ENCODE results near the gene CPA4. TPM values are rescaled to one million over a fixed set of nuclear protein-coding genes. Genes with fewer than 3 reads are reported as not detected.

CPA4 gene
- total RNA-seq, 1 donor from 2014 or later, result 7.4 TPM

DNA sequence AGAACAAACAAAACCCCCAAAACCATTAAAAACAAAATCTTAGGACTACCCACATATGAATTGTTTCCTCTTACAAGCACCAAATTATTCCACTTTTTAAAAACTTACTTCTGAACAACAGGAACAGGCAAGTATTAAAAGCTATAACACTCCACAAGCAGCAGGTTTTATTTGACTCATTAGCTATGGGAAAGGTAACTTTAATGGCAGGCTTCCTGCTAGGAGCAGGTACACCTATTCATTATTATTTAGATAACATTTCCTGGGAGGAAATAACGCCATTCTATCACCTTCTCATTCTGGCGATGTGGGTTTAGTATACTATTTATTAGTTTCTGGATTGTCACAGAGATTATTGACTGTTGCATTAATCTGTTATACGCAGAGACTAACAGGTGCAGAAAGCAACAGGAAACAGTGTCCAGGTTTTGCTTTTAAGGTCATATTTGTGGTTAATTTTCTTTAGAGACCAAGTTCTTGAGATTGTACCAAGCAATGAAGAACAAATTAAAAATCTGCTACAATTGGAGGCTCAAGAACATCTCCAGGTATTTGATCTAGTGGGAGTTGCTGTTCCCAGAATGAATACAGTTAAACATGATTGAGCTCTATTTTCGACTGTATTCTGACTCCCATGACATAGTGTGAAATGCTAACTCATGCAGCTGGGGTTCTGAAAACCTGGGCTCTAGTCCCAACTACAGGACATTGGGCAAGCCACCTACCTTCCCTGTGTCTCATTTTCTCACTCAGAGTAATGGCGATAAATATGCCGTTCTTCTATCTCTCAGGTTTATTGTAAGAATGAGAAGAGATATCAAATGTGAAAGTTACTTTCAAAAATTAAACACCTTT lies 24.3 kb upstream of the CPA4 start:
- H3K9me3 Mint-ChIP-seq, result peaks cover 10% of the 10 kb centered on the region
- TF ChIP-seq, protein P1, sequence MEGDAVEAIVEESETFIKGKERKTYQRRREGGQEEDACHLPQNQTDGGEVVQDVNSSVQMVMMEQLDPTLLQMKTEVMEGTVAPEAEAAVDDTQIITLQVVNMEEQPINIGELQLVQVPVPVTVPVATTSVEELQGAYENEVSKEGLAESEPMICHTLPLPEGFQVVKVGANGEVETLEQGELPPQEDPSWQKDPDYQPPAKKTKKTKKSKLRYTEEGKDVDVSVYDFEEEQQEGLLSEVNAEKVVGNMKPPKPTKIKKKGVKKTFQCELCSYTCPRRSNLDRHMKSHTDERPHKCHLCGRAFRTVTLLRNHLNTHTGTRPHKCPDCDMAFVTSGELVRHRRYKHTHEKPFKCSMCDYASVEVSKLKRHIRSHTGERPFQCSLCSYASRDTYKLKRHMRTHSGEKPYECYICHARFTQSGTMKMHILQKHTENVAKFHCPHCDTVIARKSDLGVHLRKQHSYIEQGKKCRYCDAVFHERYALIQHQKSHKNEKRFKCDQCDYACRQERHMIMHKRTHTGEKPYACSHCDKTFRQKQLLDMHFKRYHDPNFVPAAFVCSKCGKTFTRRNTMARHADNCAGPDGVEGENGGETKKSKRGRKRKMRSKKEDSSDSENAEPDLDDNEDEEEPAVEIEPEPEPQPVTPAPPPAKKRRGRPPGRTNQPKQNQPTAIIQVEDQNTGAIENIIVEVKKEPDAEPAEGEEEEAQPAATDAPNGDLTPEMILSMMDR (conservative IDR thresholded peaks at IDR 0.05), result no peak
- no peaks in the 10 kb centered on the region for H3K36me3 Mint-ChIP-seq
- H3K4me1 Mint-ChIP-seq (ENCODE audit: unreplicated experiment), result peaks cover 72% of the 10 kb centered on the region
- H3K4me3 Mint-ChIP-seq, result no peak overlapping the region
- DNase-seq (ENCODE audit: extremely low spot score, unreplicated experiment), result no peak
- H3K27me3 Mint-ChIP-seq, result no peaks in the 10 kb centered on the region
- H3K27ac Mint-ChIP-seq, result no peak overlapping the region

DNA sequence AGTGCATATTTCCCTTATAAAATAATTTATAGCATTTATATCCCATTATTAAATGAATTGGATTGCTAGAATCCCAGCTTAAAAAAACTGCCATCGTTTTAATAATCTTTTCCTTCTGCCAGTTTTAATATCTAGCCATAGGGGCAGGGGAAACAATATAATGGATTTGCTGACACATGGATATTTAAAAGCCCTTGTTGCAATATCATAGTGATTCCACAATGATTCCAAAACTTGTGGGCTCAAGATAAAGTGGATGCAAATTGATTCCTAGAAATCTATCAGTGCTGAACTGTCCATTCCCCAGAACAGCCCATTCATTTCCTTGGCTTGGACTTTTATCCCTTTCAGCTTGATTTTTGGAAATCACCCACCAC lies 23.7 kb upstream of the CPA4 start:
- Mint-ChIP-seq H3K4me3 (no peak overlapping the region), H3K4me1 (ENCODE audit: unreplicated experiment) (peaks cover 72% of the 10 kb centered on the region), H3K36me3 (no peaks in the 10 kb centered on the region), H3K27ac (peak overlapping the region; percentile 43), H3K9me3 (peaks cover 10% of the 10 kb centered on the region), H3K27me3 (no peaks in the 10 kb centered on the region)
- TF ChIP-seq, protein P1 (conservative IDR thresholded peaks at IDR 0.05), result no peak
- no peak for DNase-seq (ENCODE audit: extremely low spot score, unreplicated experiment)

DNA sequence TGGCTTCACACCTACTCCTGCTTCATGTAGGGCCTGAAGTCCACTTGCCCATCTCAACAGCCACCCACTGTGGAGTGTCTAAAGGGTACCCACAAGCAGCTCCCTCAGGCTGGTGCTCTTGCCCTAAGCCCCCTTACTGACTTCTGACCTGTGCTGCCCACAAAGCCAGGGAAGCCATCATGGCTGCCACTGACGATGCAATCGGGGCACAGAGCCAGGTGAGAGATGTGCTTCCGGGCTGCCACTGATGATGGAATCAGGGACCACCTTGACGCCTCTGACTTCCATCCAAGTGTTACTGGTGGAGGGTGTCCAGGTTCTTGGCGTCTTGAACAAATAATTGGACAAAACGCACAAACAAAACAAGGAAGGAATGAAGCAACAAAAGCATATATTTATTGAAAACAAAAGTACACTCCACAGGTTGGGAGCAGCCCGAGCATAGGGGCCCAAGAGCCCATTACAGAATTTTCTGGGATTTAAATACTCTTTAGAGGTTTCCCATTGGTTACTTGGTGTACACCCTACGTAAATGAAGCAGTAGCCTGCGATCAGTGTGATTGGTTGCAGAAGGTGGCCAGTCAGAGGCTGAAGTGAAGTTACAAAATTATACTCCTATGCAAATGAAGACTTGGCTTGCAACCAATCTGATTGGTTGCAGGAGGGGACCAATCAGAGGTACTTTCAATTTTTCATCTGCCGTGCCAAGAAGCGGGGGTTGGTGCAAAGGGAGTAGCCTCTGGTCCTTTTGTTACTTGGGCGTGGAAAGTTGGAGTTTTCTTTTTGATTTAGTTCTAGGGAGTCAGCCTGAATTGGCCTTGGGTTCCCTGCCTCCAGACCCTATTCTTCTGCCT lies 21.8 kb upstream of the CPA4 start:
- no peak for DNase-seq (ENCODE audit: extremely low spot score, unreplicated experiment)
- peaks cover 72% of the 10 kb centered on the region for H3K4me1 Mint-ChIP-seq (ENCODE audit: unreplicated experiment)
- H3K4me3 Mint-ChIP-seq, result no peak overlapping the region
- H3K27me3 Mint-ChIP-seq, result no peaks in the 10 kb centered on the region
- peaks cover 10% of the 10 kb centered on the region for H3K9me3 Mint-ChIP-seq
- peak overlapping the region; percentile 93 for H3K27ac Mint-ChIP-seq
- TF ChIP-seq, protein P1 (conservative IDR thresholded peaks at IDR 0.05), result no peak
- no peaks in the 10 kb centered on the region for H3K36me3 Mint-ChIP-seq

DNA sequence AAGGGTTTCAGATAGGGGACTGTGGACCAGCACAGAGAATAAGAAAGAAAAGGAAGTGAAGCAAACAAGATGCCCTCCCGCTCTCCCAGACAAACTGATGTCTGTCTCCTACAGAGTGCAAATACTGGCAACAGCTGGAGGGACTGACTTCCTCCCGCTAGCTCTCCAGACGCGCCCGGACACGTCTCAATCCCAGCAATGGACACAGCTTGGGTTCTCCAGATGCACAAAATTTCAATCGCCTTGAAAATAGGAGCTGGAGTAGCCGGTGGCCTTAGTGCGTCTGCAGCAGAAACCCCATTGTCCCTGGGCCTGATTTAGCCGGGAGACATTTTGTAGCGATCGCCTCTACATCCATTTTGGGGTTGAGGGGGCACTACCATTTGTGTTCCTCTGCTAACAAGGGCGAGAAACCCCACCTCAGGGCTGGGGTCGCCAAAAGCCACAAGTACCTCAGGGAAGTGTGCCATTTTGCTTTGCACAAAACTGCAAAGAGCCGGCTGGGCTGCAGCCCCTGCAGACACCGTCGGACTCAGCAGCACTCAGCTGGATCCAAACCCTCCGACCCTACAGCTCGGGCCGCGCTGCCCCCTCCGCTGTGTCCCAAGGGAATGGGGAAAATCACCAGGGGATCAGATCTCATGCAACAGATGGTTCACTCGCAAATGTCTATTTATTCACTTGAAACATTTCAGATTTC lies 20.4 kb upstream of the CPA4 start:
- TF ChIP-seq, protein P1 (conservative IDR thresholded peaks at IDR 0.05), result no peak
- DNase-seq (ENCODE audit: extremely low spot score, unreplicated experiment), result no peak
- H3K27me3 Mint-ChIP-seq, result no peaks in the 10 kb centered on the region
- H3K4me1 Mint-ChIP-seq (ENCODE audit: unreplicated experiment), result peaks cover 70% of the 10 kb centered on the region
- peak overlapping the region; percentile 93 for H3K27ac Mint-ChIP-seq
- H3K36me3 Mint-ChIP-seq, result no peaks in the 10 kb centered on the region
- H3K4me3 Mint-ChIP-seq, result peak overlapping the region; percentile 82
- H3K9me3 Mint-ChIP-seq, result peaks cover 10% of the 10 kb centered on the region

DNA sequence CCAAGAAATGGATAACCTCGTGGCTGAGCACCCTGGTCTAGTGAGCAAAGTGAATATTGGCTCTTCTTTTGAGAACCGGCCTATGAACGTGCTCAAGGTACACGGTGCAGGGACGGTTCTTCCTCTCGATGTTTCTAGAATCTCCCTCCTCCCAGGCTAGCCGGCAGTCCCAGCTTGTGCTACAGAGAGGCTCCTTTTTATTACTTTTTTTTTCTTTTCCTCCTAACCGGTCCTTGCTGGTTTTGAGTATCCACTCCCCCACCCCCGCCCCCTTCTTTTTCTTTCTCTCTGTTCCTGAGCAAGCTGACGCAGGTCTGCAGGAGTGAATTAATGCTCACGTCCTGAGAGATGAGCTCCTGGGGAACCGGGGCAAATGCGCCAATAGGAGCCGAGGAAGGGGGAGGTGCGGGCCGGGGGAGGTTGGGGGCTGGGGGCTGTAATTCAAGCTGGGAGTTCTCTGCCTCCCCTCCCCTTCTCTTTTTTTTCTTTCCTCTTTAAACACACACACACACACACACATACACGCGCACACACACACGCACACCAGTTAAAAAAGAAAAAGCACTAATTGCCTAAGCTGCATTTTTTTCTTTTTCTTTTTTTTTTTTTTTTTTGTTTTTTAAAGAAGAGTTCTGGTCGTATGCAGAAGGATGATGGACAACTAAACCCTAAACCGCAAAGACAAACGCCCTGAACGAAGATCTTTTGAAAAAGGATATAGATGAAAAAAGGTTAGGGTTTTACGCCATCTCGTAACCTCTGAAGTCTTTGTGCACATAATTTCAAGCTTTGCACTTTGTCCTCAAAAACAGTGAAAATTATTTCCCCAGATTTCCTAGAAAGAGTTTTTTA lies 19.7 kb upstream of the CPA4 start:
- H3K4me3 Mint-ChIP-seq, result peak overlapping the region; percentile 82
- TF ChIP-seq, protein P1 (conservative IDR thresholded peaks at IDR 0.05), result no peak

More for the DNA sequence above, 19.7 kb upstream of the CPA4 start:
- Mint-ChIP-seq H3K36me3 (no peaks in the 10 kb centered on the region), H3K9me3 (peaks cover 10% of the 10 kb centered on the region), H3K4me1 (ENCODE audit: unreplicated experiment) (peaks cover 70% of the 10 kb centered on the region), H3K27me3 (no peaks in the 10 kb centered on the region), H3K27ac (peak overlapping the region; percentile 93)
- DNase-seq (ENCODE audit: extremely low spot score, unreplicated experiment), result peak; percentile 82
